ENCODE results near the gene CCDC14.
"Not testable (repeated sequence)": the region's sequence is repeated elsewhere in the genome, so short reads cannot be mapped to it uniquely, and the experiment has no call there.

CCDC14 gene

GRCh38 chr3:123899300-123899865, 61.6 kb downstream of the CCDC14 start:
- DNase-seq (ENCODE audit: low read depth), result no peak

GRCh38 chr3:123893012-123893411, 68.0 kb downstream of the CCDC14 start:
- DNase-seq (ENCODE audit: low read depth), result no peak

- no peak for DNase-seq (ENCODE audit: low read depth)
Measured at GRCh38 chr3:123892195-123892594, 68.8 kb downstream of the CCDC14 start.

GRCh38 chr3:123890991-123891390, 70.0 kb downstream of the CCDC14 start:
- DNase-seq (ENCODE audit: low read depth), result not testable (repeated sequence)

GRCh38 chr3:123890162-123890561, 70.9 kb downstream of the CCDC14 start:
- not testable (repeated sequence) for DNase-seq (ENCODE audit: low read depth)

- no peak for DNase-seq (ENCODE audit: low read depth)
Measured at GRCh38 chr3:123884993-123885392, 76.0 kb downstream of the CCDC14 start.

- peak; percentile 9 for DNase-seq (ENCODE audit: low read depth)
Measured at GRCh38 chr3:123884203-123884831, 76.7 kb downstream of the CCDC14 start, which contains the start of gene MYLK. MYLK (minus strand) TSS chr3:123884332; CDS start chr3:123793841, 90,491 bp downstream.

GRCh38 chr3:123883701-123884202, 77.3 kb downstream of the CCDC14 start:
- DNase-seq (ENCODE audit: low read depth), result no peak

GRCh38 chr3:123883111-123883510, 77.9 kb downstream of the CCDC14 start:
- no peak for DNase-seq (ENCODE audit: low read depth)

GRCh38 chr3:123881771-123882170, 79.3 kb downstream of the CCDC14 start:
- DNase-seq (ENCODE audit: low read depth), result no peak

- no peak for DNase-seq (ENCODE audit: low read depth)
Measured at GRCh38 chr3:123880998-123881561, 79.9 kb downstream of the CCDC14 start.

- DNase-seq (ENCODE audit: low read depth), result no peak
Measured at GRCh38 chr3:123878807-123879206, 82.2 kb downstream of the CCDC14 start.

- DNase-seq (ENCODE audit: low read depth), result no peak
Measured at GRCh38 chr3:123877965-123878364, 83.1 kb downstream of the CCDC14 start.

- DNase-seq (ENCODE audit: low read depth), result no peak
Measured at GRCh38 chr3:123877466-123877865, 83.6 kb downstream of the CCDC14 start.

- DNase-seq (ENCODE audit: low read depth), result no peak
Measured at GRCh38 chr3:123876858-123877257, 84.2 kb downstream of the CCDC14 start.

- DNase-seq (ENCODE audit: low read depth), result no peak
Measured at GRCh38 chr3:123872621-123873020, 88.4 kb downstream of the CCDC14 start.

- DNase-seq (ENCODE audit: low read depth), result no peak
Measured at GRCh38 chr3:123871946-123872345, 89.1 kb downstream of the CCDC14 start.

- no peak for DNase-seq (ENCODE audit: low read depth)
Measured at GRCh38 chr3:123870033-123870432, 91.0 kb downstream of the CCDC14 start.

- DNase-seq (ENCODE audit: low read depth), result no peak
Measured at GRCh38 chr3:123869165-123869564, 91.9 kb downstream of the CCDC14 start.

- no peak for DNase-seq (ENCODE audit: low read depth)
Measured at GRCh38 chr3:123864706-123865105, 96.3 kb downstream of the CCDC14 start.
